IMR-90 (cell line): Measurements from ENCODE around the gene PRKCA. TPM values are rescaled to one million over a fixed set of nuclear protein-coding genes. Genes with fewer than 3 reads are reported as not detected.

Source experiments
- ATAC-seq: fragments of 200-7000 bp; cut with Tn5 transposase; 2 replicates; pipeline ENCODE4 v1.9.1; 2020; ENCODE audit warnings: low read depth, mild to moderate bottlenecking, moderate library complexity
- BruUV-seq: library from RNA; stranded (reverse); fragments of 400-500 nt; replicated peaks from 2 replicates; lab custom pipeline; 2021; lab: Mats Ljungman, UMichigan
- CTCF ChIA-PET: fragments of 300-600 bp; formaldehyde crosslinking; extraction: SDS; loops from one replicate; lab custom pipeline; 2021; ENCODE audit warnings: antibody characterized with exemption; lab: Yijun Ruan, JAX
- POLR2A ChIA-PET: fragments of 300-600 bp; sonication (Branson Sonifier 250); formaldehyde crosslinking; loops from one replicate; lab custom pipeline; 2022; ENCODE audit warnings: antibody characterized with exemption; ENCODE audit not compliant: unreplicated experiment; lab: Charles Lee
- DNase-seq: peaks from one replicate; pipeline ENCODE4 v3.0.0; 2013
- H2AFZ ChIP-seq: replicated peaks from 2 replicates; pipeline ENCODE3; 2013; ENCODE audit warnings: low read length, mild to moderate bottlenecking; ENCODE audit not compliant: poor library complexity
- H2AK5ac ChIP-seq: 2 replicates; pipeline ENCODE4 v1.6.1; 2013; ENCODE audit warnings: low read depth, low read length, inconsistent platforms
- H2AK9ac ChIP-seq: replicated peaks from 2 replicates; pipeline ENCODE3; 2013; ENCODE audit warnings: mild to moderate bottlenecking, low read depth, low read length, moderate library complexity; ENCODE audit not compliant: poor library complexity
- H2BK120ac ChIP-seq: 2 replicates; pipeline ENCODE4 v1.6.1; 2013; ENCODE audit warnings: low read depth, low read length, inconsistent platforms
- H2BK15ac ChIP-seq: 3 replicates; pipeline ENCODE4 v1.6.1; 2013; ENCODE audit warnings: low read depth, low read length, inconsistent platforms
- H2BK20ac ChIP-seq: 2 replicates; pipeline ENCODE4 v1.6.1; 2013; ENCODE audit warnings: low read depth, mild to moderate bottlenecking, inconsistent platforms, low read length, moderate library complexity
- H2BK5ac ChIP-seq: 2 replicates; pipeline ENCODE4 v1.6.1; 2013; ENCODE audit warnings: mild to moderate bottlenecking, low read depth, low read length, inconsistent platforms; ENCODE audit not compliant: poor library complexity, severe bottlenecking
- H3K14ac ChIP-seq: replicated peaks from 2 replicates; pipeline ENCODE4 v1.6.1; 2013; ENCODE audit warnings: low read depth, low read length, inconsistent platforms
- H3K18ac ChIP-seq: 2 replicates; pipeline ENCODE4 v1.6.1; 2013; ENCODE audit warnings: low read depth, low read length, control low read depth
- H3K23ac ChIP-seq: 2 replicates; pipeline ENCODE4 v1.6.1; 2013; ENCODE audit warnings: low read depth, low read length, inconsistent platforms
- H3K27ac ChIP-seq: 2 replicates; pipeline ENCODE4 v1.5.1; 2013; ENCODE audit warnings: mild to moderate bottlenecking, control low read depth, low read length; ENCODE audit not compliant: insufficient read depth
- H3K27me3 ChIP-seq: 2 replicates; pipeline ENCODE4 v1.6.1; 2013; ENCODE audit warnings: low read length; ENCODE audit not compliant: control insufficient read depth, insufficient read depth
- H3K36me3 ChIP-seq: 2 replicates; pipeline ENCODE4 v1.6.1; 2013; ENCODE audit warnings: low read length, mixed read lengths; ENCODE audit not compliant: control insufficient read depth, insufficient read depth
- H3K4ac ChIP-seq: 2 replicates; pipeline ENCODE4 v1.6.1; 2013; ENCODE audit warnings: low read depth, low read length, inconsistent platforms
- H3K4me1 ChIP-seq: 2 replicates; pipeline ENCODE4 v1.6.1; 2013; ENCODE audit warnings: low read length, mixed read lengths; ENCODE audit not compliant: control insufficient read depth, insufficient read depth
- H3K4me2 ChIP-seq: 2 replicates; pipeline ENCODE4 v1.6.1; 2013; ENCODE audit warnings: low read depth, mild to moderate bottlenecking, control low read depth, low read length, moderate library complexity
- H3K4me3 ChIP-seq: 2 replicates; pipeline ENCODE4 v1.5.1; 2013; ENCODE audit warnings: low read depth, mild to moderate bottlenecking, control low read depth, low read length, moderate library complexity; ENCODE audit not compliant: insufficient read depth
- H3K56ac ChIP-seq: 2 replicates; pipeline ENCODE4 v1.6.1; 2013; ENCODE audit warnings: low read length, inconsistent platforms; ENCODE audit not compliant: insufficient read depth; ENCODE audit errors: extremely low read depth
- H3K79me1 ChIP-seq, 2 experiments: 2 replicates each; pipeline ENCODE4 v1.6.1; 2013; ENCODE audit warnings: low read length in 2 of 2, inconsistent platforms in 1 of 2, low read depth in 1 of 2
- H3K9ac ChIP-seq: 2 replicates; pipeline ENCODE4 v1.6.1; 2013; ENCODE audit warnings: low read depth, low read length, control low read depth
- H3K9me1 ChIP-seq: 2 replicates; pipeline ENCODE4 v1.6.1; 2013; ENCODE audit warnings: low read length, inconsistent platforms; ENCODE audit not compliant: insufficient read depth
- H3K9me3 ChIP-seq: 2 replicates; pipeline ENCODE4 v1.6.1; 2013; ENCODE audit warnings: low read length; ENCODE audit not compliant: control insufficient read depth, insufficient read depth
- H4K20me1 ChIP-seq: 2 replicates; pipeline ENCODE4 v1.6.1; 2013; ENCODE audit warnings: low read length, inconsistent platforms; ENCODE audit not compliant: insufficient read depth
- H4K5ac ChIP-seq: 2 replicates; pipeline ENCODE4 v1.6.1; 2013; ENCODE audit warnings: mild to moderate bottlenecking, low read depth, low read length, control low read depth
- H4K8ac ChIP-seq, 2 experiments: 2 replicates each; pipeline ENCODE4 v1.6.1; 2013; ENCODE audit warnings: low read depth in 2 of 2, low read length in 2 of 2, control low read depth in 1 of 2, inconsistent platforms in 1 of 2
- H4K91ac ChIP-seq: 2 replicates; pipeline ENCODE4 v1.6.1; 2013; ENCODE audit warnings: low read depth, low read length, inconsistent platforms; ENCODE audit not compliant: insufficient read depth
- CEBPB ChIP-seq: IDR thresholded peaks from 2 replicates; pipeline ENCODE4 v1.6.1; 2012; ENCODE audit warnings: low read depth, low read length, improper control_type of control experiment
- WGBS, 2 experiments: methylation state at CpG; one replicate each; pipeline versions ENCODE4 v1.1.5 to v1.1.7; 2013; ENCODE audit warnings: missing lambda C conversion rate in 2 of 2; ENCODE audit not compliant: insufficient read length in 1 of 2; ENCODE audit errors: extremely low coverage in 2 of 2; 5-methylcytosine and 5-hydroxymethylcytosine counted together
- dilution Hi-C: fragments of 300-500 bp; cut with HindIII; formaldehyde crosslinking; loops from one replicate; pipeline ENCODE4 v1.14.3; 2018; ENCODE audit warnings: low sequenced_read_pairs; ENCODE audit not compliant: unreplicated experiment
- in situ Hi-C: fragments of 300-500 bp; cut with MboI; formaldehyde crosslinking; loops from 3 replicates; pipeline ENCODE4 v1.14.3; 2019; ENCODE audit warnings: low sequenced_read_pairs, inconsistent platforms, mixed read lengths
- intact Hi-C: fragments of 100-400 bp; cut with micrococcal nuclease; formaldehyde crosslinking; loops from 2 replicates; pipeline ENCODE4 v1.10.0; 2022
- polyA plus RNA-seq, 3 experiments: library from polyadenylated mRNA; depleted of rRNA; stranded (reverse); fragments of >200 nt; gene quantifications; 2 replicates each; pipeline ENCODE4 v1.2.3, GENCODE V29; 2012; ENCODE audit warnings: low replicate concordance in 1 of 3
- total RNA-seq: library from RNA; depleted of rRNA; stranded (reverse); fragments of >200 nt; gene quantifications from 2 replicates; pipeline ENCODE4 v1.2.3, GENCODE V29; 2012

The PRKCA gene
- total and polyA plus RNA-seq, 2 of the 4 experiments (the other 2 are of a cell fraction) = 31.0 to 46.0 TPM

DNA sequence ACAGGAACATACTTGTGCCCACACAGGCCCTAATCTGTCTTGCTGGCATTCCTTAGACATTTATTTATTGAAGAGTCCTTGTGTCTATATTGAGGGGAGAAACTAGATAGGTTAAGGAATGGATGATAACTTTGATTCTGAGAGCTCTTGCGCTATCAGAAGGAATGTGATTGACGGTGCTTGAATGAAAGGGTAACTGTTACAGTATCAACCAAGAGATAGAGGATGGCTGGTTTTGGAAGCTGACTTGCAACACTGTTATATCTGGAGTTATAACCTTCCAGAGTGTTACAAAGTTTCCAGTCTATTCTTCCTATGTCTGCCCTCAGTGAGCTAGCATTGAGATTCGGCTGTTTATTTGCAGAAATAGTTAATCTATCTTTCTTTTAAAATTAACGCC lies 36.5 kb downstream of the PRKCA start:
- no TSS peak for BruUV-seq
- no peak overlapping the region for H4K91ac ChIP-seq
- peaks cover 12% of the 10 kb centered on the region; the same call in 1 of the 2 replicates for H3K9me1 ChIP-seq
- no peak overlapping the region for H3K27ac ChIP-seq
- in situ Hi-C loops (no loop called here), intact Hi-C loops (no loop called here), dilution Hi-C loops (no loop called here)
- CTCF ChIA-PET = no interaction called here
- no peak overlapping the region for H3K14ac ChIP-seq
- no peak overlapping the region for H2AK5ac ChIP-seq
- H3K4ac ChIP-seq = no peak overlapping the region
- no peak overlapping the region for H3K18ac ChIP-seq
- peaks cover 31 to 74% of the 10 kb centered on the region in 2 experiments for H3K79me1 ChIP-seq
- ATAC-seq = 0 out of 2 replicates have a peak, but pooled peaks have one; percentile 29
- H3K4me1 ChIP-seq = peaks cover 16% of the 10 kb centered on the region
- H3K4me3 ChIP-seq = no peak overlapping the region
- no peak overlapping the region for H3K9ac ChIP-seq
- H2BK5ac ChIP-seq = no peak overlapping the region
- DNase-seq = no peak
- no peak overlapping the region for H2BK120ac ChIP-seq
- H3K27me3 ChIP-seq = no peaks in the 10 kb centered on the region
- H2AK9ac ChIP-seq = no peak overlapping the region
- POLR2A ChIA-PET = no interaction called here
- no peak overlapping the region for H2AFZ ChIP-seq
- H4K5ac ChIP-seq = no peak overlapping the region
- no peak overlapping the region for H2BK20ac ChIP-seq
- no peak overlapping the region for H3K56ac ChIP-seq
- no peak overlapping the region for H2BK15ac ChIP-seq
- H4K20me1 ChIP-seq = peaks cover 35% of the 10 kb centered on the region; the same call in 1 of the 2 replicates
- 100% methylated on average over 1 of the region's 4 CpGs; no CpG with 5 or more reads in 1 of the 2 experiments for WGBS, 2 experiments
- no peak overlapping the region for H4K8ac ChIP-seq
- H3K4me2 ChIP-seq = 0 out of 2 replicates have a peak overlapping the region, but pooled peaks have one; percentile 50
- 0 out of 2 replicates have a peak, but pooled peaks cover 1% of the 10 kb centered on the region for H3K36me3 ChIP-seq
- TF ChIP-seq CEBPB = no peak
- no peaks in the 10 kb centered on the region for H3K9me3 ChIP-seq
- no peak overlapping the region for H3K23ac ChIP-seq
